Esophagus squamous epithelium (tissue), 4 donors: Measurements from ENCODE around the gene METTL23.

ENCODE experiments used
- CTCF ChIP-seq, 6 experiments: fragments of 450-650 bp in 4 of 6; fragments of 200-600 bp in 2 of 6; sonication (generic) in 2 of 6; IDR thresholded peaks; one replicate each; pipeline ENCODE4 v1.5.1; 2016 to 2019; ENCODE audit warnings: antibody characterized with exemption in 6 of 6, mild to moderate bottlenecking in 4 of 6, moderate library complexity in 4 of 6
- POLR2A ChIP-seq, 4 donors: fragments of 450-650 bp; IDR thresholded peaks; one replicate each; pipeline ENCODE4 v1.6.1; 2017; ENCODE audit warnings: antibody characterized with exemption in 4 of 4, mild to moderate bottlenecking in 4 of 4, moderate library complexity in 3 of 4

GRCh38 chr17:76685846-76686245 is 40.8 kb upstream of the METTL23 start:
- TF ChIP-seq CTCF (IDR thresholded peaks at IDR 0.05) (no peak), POLR2A (IDR thresholded peaks at IDR 0.05) (no peak)
